Astrocyte (in vitro differentiated cells and primary cell): ENCODE results near the gene CIBAR2.

Experiments
- EZH2 ChIP-seq: IDR thresholded peaks from 2 replicates; pipeline ENCODE4 v1.6.1; 2012; ENCODE audit warnings: mild to moderate bottlenecking, low read length, inconsistent platforms; ENCODE audit not compliant: insufficient read depth
- TF ChIP-seq, protein P1 (sequence below): IDR thresholded peaks from 2 replicates; pipeline ENCODE4 v1.5.1; 2011; ENCODE audit warnings: low read depth, mild to moderate bottlenecking, inconsistent platforms, low read length, moderate library complexity; ENCODE audit not compliant: insufficient read depth

DNA sequence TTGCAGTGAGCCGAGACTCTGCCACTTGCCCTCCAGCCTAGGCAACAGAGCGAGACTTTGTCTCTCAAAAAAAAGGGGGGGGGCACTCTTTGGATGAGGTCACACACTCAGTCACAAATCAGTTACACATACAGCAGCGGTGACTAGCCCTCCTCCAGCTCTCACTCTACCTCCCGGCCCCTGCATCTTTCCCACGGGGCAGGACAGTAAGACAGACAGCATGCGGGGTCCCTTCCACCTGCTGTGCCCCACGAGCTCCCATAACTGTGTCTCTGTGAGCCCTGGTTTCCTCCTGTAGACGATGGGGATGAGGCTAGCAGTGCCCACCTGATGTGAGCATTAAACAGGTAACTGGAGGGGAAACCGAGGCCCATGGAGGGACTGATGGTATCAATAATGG is 5.2 kb downstream of the CIBAR2 start:
- TF ChIP-seq, protein P1, sequence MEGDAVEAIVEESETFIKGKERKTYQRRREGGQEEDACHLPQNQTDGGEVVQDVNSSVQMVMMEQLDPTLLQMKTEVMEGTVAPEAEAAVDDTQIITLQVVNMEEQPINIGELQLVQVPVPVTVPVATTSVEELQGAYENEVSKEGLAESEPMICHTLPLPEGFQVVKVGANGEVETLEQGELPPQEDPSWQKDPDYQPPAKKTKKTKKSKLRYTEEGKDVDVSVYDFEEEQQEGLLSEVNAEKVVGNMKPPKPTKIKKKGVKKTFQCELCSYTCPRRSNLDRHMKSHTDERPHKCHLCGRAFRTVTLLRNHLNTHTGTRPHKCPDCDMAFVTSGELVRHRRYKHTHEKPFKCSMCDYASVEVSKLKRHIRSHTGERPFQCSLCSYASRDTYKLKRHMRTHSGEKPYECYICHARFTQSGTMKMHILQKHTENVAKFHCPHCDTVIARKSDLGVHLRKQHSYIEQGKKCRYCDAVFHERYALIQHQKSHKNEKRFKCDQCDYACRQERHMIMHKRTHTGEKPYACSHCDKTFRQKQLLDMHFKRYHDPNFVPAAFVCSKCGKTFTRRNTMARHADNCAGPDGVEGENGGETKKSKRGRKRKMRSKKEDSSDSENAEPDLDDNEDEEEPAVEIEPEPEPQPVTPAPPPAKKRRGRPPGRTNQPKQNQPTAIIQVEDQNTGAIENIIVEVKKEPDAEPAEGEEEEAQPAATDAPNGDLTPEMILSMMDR, result no peak
- TF ChIP-seq EZH2, result no peak
